A549 (cell line): Measurements from ENCODE around the gene BEND5. TPM values are rescaled to one million over a fixed set of nuclear protein-coding genes. Genes with fewer than 3 reads are reported as not detected.

Experiments used
- ATAC-seq, 2 experiments: fragments of 200-7000 bp in 1 of 2; fragments of >200 bp in 1 of 2; cut with Nextera tagmentation in 1 of 2; cut with Tn5 transposase in 1 of 2; 3 replicates each; pipeline versions ENCODE4 v1.8.0 to v1.9.1; 2018 to 2020; ENCODE audit warnings: mild to moderate bottlenecking in 1 of 2, moderate library complexity in 1 of 2
- CTCF ChIA-PET: fragments of 300-600 bp; sonication (Branson Sonifier 250); formaldehyde crosslinking; extraction: SDS; loops from one replicate; lab custom pipeline; 2021; ENCODE audit warnings: antibody characterized with exemption, inconsistent platforms; lab: Yijun Ruan, JAX
- POLR2A ChIA-PET: fragments of 350-600 bp; formaldehyde crosslinking; extraction: SDS; loops from one replicate; lab custom pipeline; 2021; ENCODE audit warnings: antibody characterized with exemption, inconsistent platforms; lab: Yijun Ruan, JAX
- DNase-seq, 2 experiments: peaks; one replicate each; pipeline versions ENCODE4 v3.0.0 to v3.0.0-alpha.2; 2011 to 2016; ENCODE audit warnings: low read depth in 1 of 2, low spot score in 1 of 2
- FAIRE-seq: peaks from 2 replicates; lab custom pipeline; 2011; peaks lifted over from hg19 to GRCh38; lab: Jason Lieb, UNC
- H3K27ac ChIP-seq, 2 experiments: fragments of >200 bp; sonication (Bioruptor Twin); formaldehyde crosslinking; 3 replicates each; pipeline ENCODE4 v1.5.1; 2016 to 2017
- H3K4me1 ChIP-seq: fragments of >200 bp; sonication (Bioruptor Twin); formaldehyde crosslinking; 3 replicates; pipeline ENCODE4 v1.6.1; 2016
- H3K4me2 ChIP-seq: fragments of >200 bp; sonication (Bioruptor Twin); formaldehyde crosslinking; 3 replicates; pipeline ENCODE4 v1.6.1; 2016
- H3K4me3 ChIP-seq: fragments of >200 bp; sonication (Bioruptor Twin); formaldehyde crosslinking; 3 replicates; pipeline ENCODE4 v1.5.1; 2016
- H3K9me3 ChIP-seq: fragments of >200 bp; sonication (Bioruptor Twin); formaldehyde crosslinking; 3 replicates; pipeline ENCODE4 v1.6.1; 2016
- ATOH8 ChIP-seq: fragments of 250-450 bp; sonication (Bioruptor Pico); IDR thresholded peaks from 2 replicates; pipeline ENCODE4 v1.5.0; 2020; ENCODE audit warnings: low read depth, mild to moderate bottlenecking, moderate library complexity
- CHD4 ChIP-seq: fragments of 200-600 bp; sonication (generic); IDR thresholded peaks from 2 replicates; pipeline ENCODE4 v1.6.1; 2016; ENCODE audit warnings: antibody characterized with exemption, mild to moderate bottlenecking, borderline replicate concordance
- CTCF ChIP-seq: fragments of >200 bp; sonication (Bioruptor Twin); formaldehyde crosslinking; IDR thresholded peaks from 3 replicates; pipeline ENCODE4 v1.5.1; 2016
- E2F6 ChIP-seq: IDR thresholded peaks from 2 replicates; pipeline ENCODE4 v1.6.1; 2012; ENCODE audit warnings: low read depth, borderline replicate concordance
- EHMT2 ChIP-seq: fragments of 200-600 bp; sonication (generic); IDR thresholded peaks from 2 replicates; pipeline ENCODE4 v1.6.1; 2016; ENCODE audit warnings: antibody characterized with exemption, low read depth, mild to moderate bottlenecking, moderate library complexity
- FOSB ChIP-seq: fragments of 250-450 bp; sonication (Bioruptor Pico); IDR thresholded peaks from 2 replicates; pipeline ENCODE4 v1.5.0; 2020; ENCODE audit warnings: mild to moderate bottlenecking, moderate library complexity
- HOXB5 ChIP-seq: fragments of 250-450 bp; sonication (Bioruptor Pico); IDR thresholded peaks from 2 replicates; pipeline ENCODE4 v1.5.0; 2020; ENCODE audit warnings: mild to moderate bottlenecking, moderate library complexity
- MAZ ChIP-seq: fragments of 150-350 bp; IDR thresholded peaks from 2 replicates; pipeline ENCODE4 v1.6.1; 2014; ENCODE audit warnings: antibody characterized with exemption, low read depth, low read length, borderline replicate concordance
- MYC ChIP-seq: IDR thresholded peaks from 2 replicates; pipeline ENCODE4 v1.6.1; 2012; ENCODE audit warnings: mild to moderate bottlenecking, inconsistent platforms, low read length, improper control_type of control experiment, borderline replicate concordance
- NFE2L2 ChIP-seq: fragments of 150-350 bp; conservative IDR thresholded peaks from 2 replicates; pipeline ENCODE4 v1.6.1; 2014; ENCODE audit warnings: low read length
- NR3C1 ChIP-seq: fragments of >200 bp; sonication (Bioruptor Twin); formaldehyde crosslinking; IDR thresholded peaks from 3 replicates; pipeline ENCODE4 v1.6.1; 2017
- POLR2A ChIP-seq: IDR thresholded peaks from 2 replicates; pipeline ENCODE4 v1.6.1; 2012; ENCODE audit warnings: mild to moderate bottlenecking, low read length
- RAD21 ChIP-seq, 2 experiments: fragments of >200 bp in 1 of 2; sonication (Bioruptor Twin) in 1 of 2; formaldehyde crosslinking in 1 of 2; IDR thresholded peaks in 1 of 2; conservative IDR thresholded peaks in 1 of 2; 2 replicates in 1 of 2; 3 replicates in 1 of 2; pipeline ENCODE4 v1.6.1; 2012 to 2018; ENCODE audit warnings: inconsistent platforms in 1 of 2
- RARB ChIP-seq: fragments of 250-450 bp; sonication (Bioruptor Pico); IDR thresholded peaks from 2 replicates; pipeline ENCODE4 v1.8.0; 2021; ENCODE audit warnings: mild to moderate bottlenecking, moderate library complexity
- RCOR1 ChIP-seq: fragments of 150-350 bp; IDR thresholded peaks from 2 replicates; pipeline ENCODE4 v1.6.1; 2014; ENCODE audit warnings: antibody characterized with exemption, low read length, low read depth
- RFX5 ChIP-seq: fragments of 450-650 bp; IDR thresholded peaks from 2 replicates; pipeline ENCODE4 v1.7.1; 2014; ENCODE audit warnings: antibody characterized with exemption, mild to moderate bottlenecking, moderate library complexity
- RNF2 ChIP-seq: fragments of 200-600 bp; sonication (generic); IDR thresholded peaks from 2 replicates; pipeline ENCODE4 v1.6.1; 2016; ENCODE audit warnings: low read depth, mild to moderate bottlenecking, antibody characterized with exemption, moderate library complexity, borderline replicate concordance
- USF2 ChIP-seq: fragments of 450-650 bp; IDR thresholded peaks from 2 replicates; pipeline ENCODE4 v1.6.1; 2014; ENCODE audit warnings: antibody characterized with exemption
- ZNF302 ChIP-seq: fragments of 250-450 bp; sonication (Bioruptor Pico); IDR thresholded peaks from 2 replicates; pipeline ENCODE4 v1.9.0; 2021; ENCODE audit warnings: inconsistent platforms, mild to moderate bottlenecking, moderate library complexity
- WGBS: methylation state at CpG from one replicate; pipeline ENCODE4 v1.1.6; 2017; ENCODE audit errors: missing lambda C conversion rate; 5-methylcytosine and 5-hydroxymethylcytosine counted together
- polyA plus RNA-seq, 4 experiments: library from polyadenylated mRNA; depleted of rRNA in 3 of 4; stranded (reverse); fragments of >200 nt; fragmentation: RNase III in 1 of 4; extraction: RNeasy Plus Mini Kit Qiagen cat#74134 plus additional on column Dnase treatment in 1 of 4; gene quantifications; 2 replicates in 3 of 4; 3 replicates in 1 of 4; pipeline ENCODE4 v1.2.3, GENCODE V29; 2011 to 2017

Gene BEND5
- polyA plus RNA-seq, 2 of the 4 experiments (the other 2 are of a cell fraction): not detected

- H3K4me1 ChIP-seq: no peaks in the 10 kb centered on the region
- TF ChIP-seq NR3C1 (no peak), ATOH8 (CRISPR knock-in tag) (no peak), FOSB (CRISPR knock-in tag) (no peak), RCOR1 (no peak)
- TF ChIP-seq, all 56 proteins: peak for 0
- Histone ChIP-seq H3K27ac (no peak overlapping the region), H3K4me2 (no peak overlapping the region), H3K9me3 (no peaks in the 10 kb centered on the region), H3K4me3 (no peak overlapping the region)
- DNase-seq: no peak
- no peak for ATAC-seq
- ChIA-PET POLR2A (no interaction called here), CTCF (no interaction called here)
- 13% methylated on average over 11 of the region's 12 CpGs for WGBS
- FAIRE-seq: no peak
Measured at GRCh38 chr1:48693674-48694320, 82.9 kb downstream of the BEND5 start.

GRCh38 chr1:48693180-48693579, 83.5 kb downstream of the BEND5 start:
- WGBS: 60% methylated on average over 11 of the region's 11 CpGs
- DNase-seq: no peak
- ATAC-seq: no peak
- H3K27ac ChIP-seq: no peak overlapping the region
- CTCF ChIA-PET: no interaction called here
- POLR2A ChIA-PET: no interaction called here
- no peaks in the 10 kb centered on the region for H3K9me3 ChIP-seq
- TF ChIP-seq CHD4 (no peak), RNF2 (no peak), RCOR1 (no peak)
- TF ChIP-seq, all 56 proteins: peak for 0
- Histone ChIP-seq H3K4me3 (no peak overlapping the region), H3K4me2 (no peak overlapping the region), H3K4me1 (no peaks in the 10 kb centered on the region)
- no peak for FAIRE-seq

GRCh38 chr1:48692235-48692634, 84.5 kb downstream of the BEND5 start:
- CTCF ChIA-PET: interaction anchor here (0.7 to 1.0 kb wide), 3 partner anchors 15 to 1179 kb away, joined by 3 to 4 read pairs (median 3); no protein-coding TSS in a partner anchor
- POLR2A ChIA-PET: no interaction called here
- Histone ChIP-seq H3K4me2 (no peak overlapping the region), H3K27ac (no peak overlapping the region), H3K9me3 (no peaks in the 10 kb centered on the region), H3K4me1 (no peaks in the 10 kb centered on the region), H3K4me3 (no peak overlapping the region)
- no peak for ATAC-seq
- TF ChIP-seq MAZ: no peak
- no peak for TF ChIP-seq CTCF
- TF ChIP-seq ZNF302 (CRISPR knock-in tag): no peak
- WGBS: 57% methylated on average over 9 of the region's 9 CpGs
- DNase-seq: no peak
- FAIRE-seq: no peak

- H3K4me1 ChIP-seq: no peaks in the 10 kb centered on the region
- DNase-seq: no peak
- H3K4me3 ChIP-seq: no peak overlapping the region
- no peak overlapping the region for H3K27ac ChIP-seq
- H3K4me2 ChIP-seq: no peak overlapping the region
- ATAC-seq: no peak
- H3K9me3 ChIP-seq: no peaks in the 10 kb centered on the region
- TF ChIP-seq MYC (no peak), RFX5 (no peak), NFE2L2 (no peak), POLR2A (no peak), HOXB5 (CRISPR knock-in tag) (no peak), E2F6 (no peak), RARB (CRISPR knock-in tag) (no peak), RAD21 (conservative IDR thresholded peaks at IDR 0.05 in 1 of 2, IDR thresholded peaks at IDR 0.05 in 1 of 2) (no peak), EHMT2 (no peak), USF2 (no peak), ATOH8 (CRISPR knock-in tag) (no peak), MAZ (no peak)
- ChIA-PET POLR2A (no interaction called here), CTCF (interaction anchor here (1.0 kb wide), 1 partner anchor 176 kb away, joined by 3 read pairs; no protein-coding TSS in a partner anchor)
- WGBS: 28% methylated on average over 5 of the region's 5 CpGs
- no peak for FAIRE-seq
Measured at GRCh38 chr1:48691429-48692001, 85.2 kb downstream of the BEND5 start.
